HEK293 (cell line): ENCODE results near the gene WWTR1.

Source experiments
- CTCF ChIA-PET: fragments of 350-600 bp; formaldehyde crosslinking; extraction: SDS; loops from one replicate; lab custom pipeline; 2021; ENCODE audit warnings: antibody characterized with exemption; lab: Yijun Ruan, JAX
- POLR2A ChIA-PET: fragments of 300-600 bp; formaldehyde crosslinking; extraction: SDS; loops from one replicate; lab custom pipeline; 2020; ENCODE audit warnings: antibody characterized with exemption, inconsistent platforms; lab: Yijun Ruan, JAX
- H3K27ac ChIP-seq: fragments of 200-500 bp; sonication (Bioruptor generic); 2 replicates; pipeline ENCODE4 v1.5.1; 2014; ENCODE audit warnings: low read depth, low read length, control low read depth, inconsistent platforms; ENCODE audit errors: extremely low read depth
- H3K36me3 ChIP-seq, 2 experiments: fragments of 200-500 bp in 1 of 2; sonication (Bioruptor generic) in 1 of 2; 1 replicate in 1 of 2; 2 replicates in 1 of 2; pipeline ENCODE4 v1.5.1; 2014 to 2017; ENCODE audit warnings: inconsistent platforms in 2 of 2, low read length in 2 of 2; ENCODE audit not compliant: control insufficient read depth in 2 of 2, insufficient read depth in 1 of 2
- H3K4me1 ChIP-seq: fragments of 200-500 bp; sonication (Bioruptor generic); 2 replicates; pipeline ENCODE4 v1.5.1; 2014; ENCODE audit warnings: mild to moderate bottlenecking, low read length, inconsistent platforms; ENCODE audit not compliant: control insufficient read depth, insufficient read depth
- H3K4me3 ChIP-seq: 2 replicates; pipeline ENCODE4 v1.5.1; 2011; ENCODE audit warnings: low read depth, mild to moderate bottlenecking, control low read depth, low read length, moderate library complexity
- H3K9me3 ChIP-seq: fragments of 200-500 bp; sonication (Bioruptor generic); 2 replicates; pipeline ENCODE4 v1.5.1; 2014; ENCODE audit warnings: low read depth, low read length, inconsistent platforms; ENCODE audit not compliant: control insufficient read depth, insufficient read depth
- GLI4 ChIP-seq: fragments of 450-650 bp; formaldehyde crosslinking; IDR thresholded peaks from 2 replicates; pipeline ENCODE4 v1.5.1; 2016; ENCODE audit warnings: missing biosample characterization, missing genetic modification characterization
- OSR2 ChIP-seq: fragments of 450-650 bp; formaldehyde crosslinking; IDR thresholded peaks from 2 replicates; pipeline ENCODE4 v1.5.1; 2016; ENCODE audit warnings: missing biosample characterization, missing genetic modification characterization
- SALL2 ChIP-seq: fragments of 450-650 bp; formaldehyde crosslinking; IDR thresholded peaks from 2 replicates; pipeline ENCODE4 v1.5.0; 2017; ENCODE audit warnings: missing biosample characterization, mild to moderate bottlenecking, missing genetic modification characterization, borderline replicate concordance
- TCF7L2 ChIP-seq: IDR thresholded peaks from 2 replicates; pipeline ENCODE4 v1.6.1; 2011; ENCODE audit warnings: low read depth, mild to moderate bottlenecking, inconsistent platforms, low read length, moderate library complexity, borderline replicate concordance
- ZBTB8A ChIP-seq: fragments of 450-650 bp; formaldehyde crosslinking; IDR thresholded peaks from 2 replicates; pipeline ENCODE4 v1.5.1; 2016; ENCODE audit warnings: missing biosample characterization, missing genetic modification characterization
- ZNF132 ChIP-seq: fragments of 450-650 bp; formaldehyde crosslinking; IDR thresholded peaks from 2 replicates; pipeline ENCODE4 v1.5.1; 2017; ENCODE audit warnings: missing biosample characterization, missing genetic modification characterization, borderline replicate concordance
- ZNF155 ChIP-seq: fragments of 450-650 bp; formaldehyde crosslinking; IDR thresholded peaks from 2 replicates; pipeline ENCODE4 v1.5.1; 2016; ENCODE audit warnings: missing biosample characterization, missing genetic modification characterization
- ZNF16 ChIP-seq: fragments of 450-650 bp; formaldehyde crosslinking; IDR thresholded peaks from 2 replicates; pipeline ENCODE4 v1.5.1; 2016; ENCODE audit warnings: low read depth, missing biosample characterization, missing genetic modification characterization
- ZNF184 ChIP-seq: fragments of 450-650 bp; IDR thresholded peaks from 2 replicates; pipeline ENCODE4 v1.5.1; 2018; ENCODE audit warnings: missing biosample characterization, mild to moderate bottlenecking, missing genetic modification characterization
- ZNF366 ChIP-seq: fragments of 450-650 bp; formaldehyde crosslinking; conservative IDR thresholded peaks from 2 replicates; pipeline ENCODE4 v1.5.1; 2016; ENCODE audit warnings: missing biosample characterization, missing genetic modification characterization
- ZNF473 ChIP-seq: fragments of 450-650 bp; formaldehyde crosslinking; IDR thresholded peaks from 2 replicates; pipeline ENCODE4 v1.5.1; 2017; ENCODE audit warnings: missing biosample characterization, missing genetic modification characterization
- ZNF548 ChIP-seq: fragments of 450-650 bp; formaldehyde crosslinking; IDR thresholded peaks from 2 replicates; pipeline ENCODE4 v1.5.1; 2016; ENCODE audit warnings: missing biosample characterization, missing genetic modification characterization
- ZNF623 ChIP-seq: fragments of 450-650 bp; formaldehyde crosslinking; IDR thresholded peaks from 2 replicates; pipeline ENCODE4 v1.5.1; 2016; ENCODE audit warnings: missing biosample characterization, missing genetic modification characterization
- ZNF747 ChIP-seq: fragments of 450-650 bp; formaldehyde crosslinking; IDR thresholded peaks from 2 replicates; pipeline ENCODE4 v1.5.1; 2016; ENCODE audit warnings: missing biosample characterization, missing genetic modification characterization
- ZSCAN16 ChIP-seq: fragments of 450-650 bp; formaldehyde crosslinking; IDR thresholded peaks from 2 replicates; pipeline ENCODE4 v1.5.1; 2016; ENCODE audit warnings: missing biosample characterization, missing genetic modification characterization
- ZXDB ChIP-seq: fragments of 450-650 bp; formaldehyde crosslinking; IDR thresholded peaks from 2 replicates; pipeline ENCODE4 v1.5.1; 2016; ENCODE audit warnings: missing biosample characterization, missing genetic modification characterization
- TF ChIP-seq, protein P1 (sequence below): fragments of 450-650 bp; formaldehyde crosslinking; IDR thresholded peaks from 2 replicates; pipeline ENCODE4 v1.5.1; 2016; ENCODE audit warnings: missing biosample characterization, missing genetic modification characterization
- TF ChIP-seq, protein P2 (sequence below): fragments of 450-650 bp; formaldehyde crosslinking; IDR thresholded peaks from 2 replicates; pipeline ENCODE4 v1.5.1; 2016; ENCODE audit warnings: missing biosample characterization, missing genetic modification characterization
- TF ChIP-seq, protein P3 (sequence below): fragments of 450-650 bp; formaldehyde crosslinking; IDR thresholded peaks from 2 replicates; pipeline ENCODE4 v1.5.1; 2016; ENCODE audit warnings: missing biosample characterization, missing genetic modification characterization
- TF ChIP-seq, protein P4 (sequence below): fragments of 450-650 bp; formaldehyde crosslinking; IDR thresholded peaks from 2 replicates; pipeline ENCODE4 v1.5.1; 2016; ENCODE audit warnings: missing biosample characterization, missing genetic modification characterization

Gene WWTR1

DNA sequence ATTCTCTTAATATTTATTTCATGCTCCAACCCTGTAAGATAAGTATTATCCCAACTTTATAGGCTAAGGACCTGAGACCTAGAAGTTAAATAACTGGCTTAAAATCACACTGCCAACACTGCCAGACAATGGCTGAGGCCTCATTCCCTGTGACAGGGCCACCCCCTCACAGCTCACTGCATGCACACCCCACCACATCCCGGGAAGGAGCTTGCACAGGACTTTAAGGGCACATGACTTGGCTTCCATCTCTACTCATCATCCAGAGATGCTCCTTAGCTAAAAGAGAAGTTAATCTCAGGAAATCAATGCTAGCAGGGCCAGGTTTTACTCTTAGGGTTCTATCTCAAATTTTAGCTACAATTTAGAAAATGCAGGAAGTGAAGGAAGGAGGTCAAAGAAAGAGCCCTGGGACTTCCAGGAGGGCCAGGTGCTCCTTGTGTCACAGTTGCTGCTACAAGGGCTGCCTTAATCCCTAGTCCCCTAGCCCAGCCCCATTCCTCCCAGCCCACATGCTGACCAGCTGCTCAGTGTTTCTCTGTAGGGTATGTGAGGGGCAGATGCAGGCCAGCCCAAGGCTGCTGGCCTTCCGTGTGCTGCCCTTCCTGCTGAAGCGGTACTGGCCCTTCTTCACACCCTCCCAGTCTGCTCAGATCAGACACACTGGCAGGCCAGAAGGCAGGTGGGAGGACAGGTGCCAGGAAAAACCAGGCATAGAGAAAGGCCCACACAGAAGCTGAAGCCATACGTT, 53.5 kb downstream of the WWTR1 start:
- POLR2A ChIA-PET: interaction anchor here (0.7 to 1.1 kb wide), 2 partner anchors 19 to 53 kb away, joined by 3 read pairs; partner anchors contain the start of gene WWTR1
- H3K4me1 ChIP-seq: 0 out of 2 replicates have a peak, but pooled peaks cover 2% of the 10 kb centered on the region
- no peaks in the 10 kb centered on the region for H3K9me3 ChIP-seq
- H3K4me3 ChIP-seq: no peak overlapping the region
- no peaks in the 10 kb centered on the region for H3K36me3 ChIP-seq
- CTCF ChIA-PET: interaction anchor here (0.6 kb wide), 1 partner anchor 52 kb away, joined by 4 read pairs; no protein-coding TSS in a partner anchor
- TF ChIP-seq ZXDB (tag by site-specific recombination) (no peak), ZNF623 (tag by site-specific recombination) (no peak), ZNF155 (no peak), ZBTB8A (tag by site-specific recombination) (no peak), ZNF184 (tag by site-specific recombination) (no peak), ZSCAN16 (no peak), TCF7L2 (no peak), ZNF16 (tag by site-specific recombination) (no peak), SALL2 (tag by site-specific recombination) (no peak), OSR2 (tag by site-specific recombination) (no peak), ZNF366 (no peak), GLI4 (tag by site-specific recombination) (no peak), ZNF473 (no peak), ZNF747 (tag by site-specific recombination) (no peak), ZNF548 (no peak), ZNF132 (no peak)
- TF ChIP-seq, protein P1, sequence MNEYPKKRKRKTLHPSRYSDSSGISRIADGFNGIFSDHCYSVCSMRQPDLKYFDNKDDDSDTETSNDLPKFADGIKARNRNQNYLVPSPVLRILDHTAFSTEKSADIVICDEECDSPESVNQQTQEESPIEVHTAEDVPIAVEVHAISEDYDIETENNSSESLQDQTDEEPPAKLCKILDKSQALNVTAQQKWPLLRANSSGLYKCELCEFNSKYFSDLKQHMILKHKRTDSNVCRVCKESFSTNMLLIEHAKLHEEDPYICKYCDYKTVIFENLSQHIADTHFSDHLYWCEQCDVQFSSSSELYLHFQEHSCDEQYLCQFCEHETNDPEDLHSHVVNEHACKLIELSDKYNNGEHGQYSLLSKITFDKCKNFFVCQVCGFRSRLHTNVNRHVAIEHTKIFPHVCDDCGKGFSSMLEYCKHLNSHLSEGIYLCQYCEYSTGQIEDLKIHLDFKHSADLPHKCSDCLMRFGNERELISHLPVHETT (tag by site-specific recombination): no peak
- TF ChIP-seq, protein P2, sequence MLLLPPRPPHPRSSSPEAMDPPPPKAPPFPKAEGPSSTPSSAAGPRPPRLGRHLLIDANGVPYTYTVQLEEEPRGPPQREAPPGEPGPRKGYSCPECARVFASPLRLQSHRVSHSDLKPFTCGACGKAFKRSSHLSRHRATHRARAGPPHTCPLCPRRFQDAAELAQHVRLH (tag by site-specific recombination): no peak
- TF ChIP-seq, protein P3, sequence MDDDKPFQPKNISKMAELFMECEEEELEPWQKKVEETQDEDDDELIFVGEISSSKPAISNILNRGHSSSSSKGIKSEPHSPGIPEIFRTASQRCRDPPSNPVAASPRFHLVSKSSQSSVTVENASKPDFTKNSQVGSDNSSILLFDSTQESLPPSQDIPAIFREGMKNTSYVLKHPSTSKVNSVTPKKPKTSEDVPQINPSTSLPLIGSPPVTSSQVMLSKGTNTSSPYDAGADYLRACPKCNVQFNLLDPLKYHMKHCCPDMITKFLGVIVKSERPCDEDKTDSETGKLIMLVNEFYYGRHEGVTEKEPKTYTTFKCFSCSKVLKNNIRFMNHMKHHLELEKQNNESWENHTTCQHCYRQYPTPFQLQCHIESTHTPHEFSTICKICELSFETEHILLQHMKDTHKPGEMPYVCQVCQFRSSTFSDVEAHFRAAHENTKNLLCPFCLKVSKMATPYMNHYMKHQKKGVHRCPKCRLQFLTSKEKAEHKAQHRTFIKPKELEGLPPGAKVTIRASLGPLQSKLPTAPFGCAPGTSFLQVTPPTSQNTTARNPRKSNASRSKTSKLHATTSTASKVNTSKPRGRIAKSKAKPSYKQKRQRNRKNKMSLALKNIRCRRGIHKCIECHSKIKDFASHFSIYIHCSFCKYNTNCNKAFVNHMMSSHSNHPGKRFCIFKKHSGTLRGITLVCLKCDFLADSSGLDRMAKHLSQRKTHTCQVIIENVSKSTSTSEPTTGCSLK (tag by site-specific recombination): no peak
- TF ChIP-seq, protein P4, sequence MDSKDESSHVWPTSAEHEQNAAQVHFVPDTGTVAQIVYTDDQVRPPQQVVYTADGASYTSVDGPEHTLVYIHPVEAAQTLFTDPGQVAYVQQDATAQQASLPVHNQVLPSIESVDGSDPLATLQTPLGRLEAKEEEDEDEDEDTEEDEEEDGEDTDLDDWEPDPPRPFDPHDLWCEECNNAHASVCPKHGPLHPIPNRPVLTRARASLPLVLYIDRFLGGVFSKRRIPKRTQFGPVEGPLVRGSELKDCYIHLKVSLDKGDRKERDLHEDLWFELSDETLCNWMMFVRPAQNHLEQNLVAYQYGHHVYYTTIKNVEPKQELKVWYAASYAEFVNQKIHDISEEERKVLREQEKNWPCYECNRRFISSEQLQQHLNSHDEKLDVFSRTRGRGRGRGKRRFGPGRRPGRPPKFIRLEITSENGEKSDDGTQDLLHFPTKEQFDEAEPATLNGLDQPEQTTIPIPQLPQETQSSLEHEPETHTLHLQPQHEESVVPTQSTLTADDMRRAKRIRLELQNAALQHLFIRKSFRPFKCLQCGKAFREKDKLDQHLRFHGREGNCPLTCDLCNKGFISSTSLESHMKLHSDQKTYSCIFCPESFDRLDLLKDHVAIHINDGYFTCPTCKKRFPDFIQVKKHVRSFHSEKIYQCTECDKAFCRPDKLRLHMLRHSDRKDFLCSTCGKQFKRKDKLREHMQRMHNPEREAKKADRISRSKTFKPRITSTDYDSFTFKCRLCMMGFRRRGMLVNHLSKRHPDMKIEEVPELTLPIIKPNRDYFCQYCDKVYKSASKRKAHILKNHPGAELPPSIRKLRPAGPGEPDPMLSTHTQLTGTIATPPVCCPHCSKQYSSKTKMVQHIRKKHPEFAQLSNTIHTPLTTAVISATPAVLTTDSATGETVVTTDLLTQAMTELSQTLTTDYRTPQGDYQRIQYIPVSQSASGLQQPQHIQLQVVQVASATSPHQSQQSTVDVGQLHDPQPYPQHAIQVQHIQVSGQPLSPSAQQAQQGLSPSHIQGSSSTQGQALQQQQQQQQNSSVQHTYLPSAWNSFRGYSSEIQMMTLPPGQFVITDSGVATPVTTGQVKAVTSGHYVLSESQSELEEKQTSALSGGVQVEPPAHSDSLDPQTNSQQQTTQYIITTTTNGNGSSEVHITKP: no peak
- H3K27ac ChIP-seq: no peak overlapping the region
